Cardiac fibroblast (primary cell): ENCODE data around the gene TMEM272.

Source experiments
- DNase-seq, 2 donors: peaks; one replicate each; pipeline versions ENCODE4 v3.0.0 to v3.0.0-alpha.2; 2010; ENCODE audit warnings: low read depth in 2 of 2
- H3K4me3 ChIP-seq, 2 donors: replicated peaks in 1 of 2; 1 replicate in 1 of 2; 2 replicates in 1 of 2; pipeline ENCODE4 v1.5.1; 2011; ENCODE audit warnings: low read depth in 2 of 2, low read length in 2 of 2, mild to moderate bottlenecking in 2 of 2, moderate library complexity in 1 of 2
- CTCF ChIP-seq: IDR thresholded peaks from one replicate; pipeline ENCODE4 v1.5.1; 2011; ENCODE audit warnings: low read depth, mild to moderate bottlenecking, low read length, inconsistent platforms

The TMEM272 gene, protein sequence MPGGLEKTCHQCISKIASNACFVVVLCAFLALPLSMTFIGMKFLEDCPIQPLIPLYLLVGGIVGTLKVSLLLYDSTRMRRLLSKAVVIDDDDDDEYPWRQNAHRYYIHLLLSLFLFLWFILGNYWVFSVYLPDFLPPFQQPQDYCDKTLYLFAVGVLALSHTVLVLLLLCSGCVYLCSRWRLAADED

GRCh38 chr13:51844862-51845573, at the start of gene TMEM272:
TSS of gene TMEM272 (minus strand) at chr13:51845177. CDS start at chr13:51838530, 6,647 bp downstream.
- DNase-seq: peak; percentile 36 to 41
- peak; percentile 96 for TF ChIP-seq CTCF

DNA sequence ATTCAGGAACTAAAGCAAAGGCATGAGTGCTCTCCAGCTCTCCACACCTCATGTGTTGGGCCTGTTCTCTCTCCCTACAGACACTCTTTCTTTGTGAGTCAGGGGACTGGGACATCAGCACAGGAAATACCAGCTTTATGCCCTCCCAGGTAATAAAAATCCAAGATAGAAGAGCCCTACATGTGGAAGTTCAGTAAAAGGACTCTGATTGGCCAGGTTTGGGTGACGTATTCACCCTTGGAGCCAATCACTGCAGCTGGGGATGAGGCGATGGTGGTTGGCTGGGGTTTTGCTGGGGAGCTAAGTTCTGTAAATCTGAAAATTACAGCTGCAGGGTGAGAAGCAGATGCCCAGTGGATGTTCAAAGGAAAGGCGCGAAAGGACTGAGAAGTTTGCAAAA, 49.3 kb upstream of the TMEM272 start:
- H3K4me3 ChIP-seq: no peak overlapping the region
- DNase-seq: no peak
- no peak for TF ChIP-seq CTCF

More at GRCh38 chr13:51844862-51845573, at the start of gene TMEM272:
- H3K4me3 ChIP-seq: no peak within 1 kb of the TSS

- no peak overlapping the region for H3K4me3 ChIP-seq
- no peak for DNase-seq
- TF ChIP-seq CTCF: no peak
Measured at GRCh38 chr13:51892657-51893056, 47.7 kb upstream of the TMEM272 start.

- no peak overlapping the region for H3K4me3 ChIP-seq
- DNase-seq: no peak
- no peak for TF ChIP-seq CTCF
Measured at GRCh38 chr13:51887468-51887867, 42.5 kb upstream of the TMEM272 start.

- TF ChIP-seq CTCF: no peak
- H3K4me3 ChIP-seq: no peak overlapping the region
- no peak for DNase-seq
Measured at GRCh38 chr13:51885651-51886050, 40.7 kb upstream of the TMEM272 start.

- H3K4me3 ChIP-seq: no peak overlapping the region
- no peak for TF ChIP-seq CTCF
- DNase-seq: no peak
Measured at GRCh38 chr13:51883226-51883600, 38.2 kb upstream of the TMEM272 start.
